ENCODE measurements around the gene DNAJB1.

GRCh38 chr19:14496834-14497227, 21.4 kb downstream of the DNAJB1 start:
- TF ChIP-seq POLR2AphosphoS5 (IDR thresholded peaks at IDR 0.05; ENCODE audit: low read depth, low read length) (no peak), POLR2A (IDR thresholded peaks at IDR 0.05; ENCODE audit: low read depth, low read length) (no peak), TAF1 (IDR thresholded peaks at IDR 0.05; ENCODE audit: low read depth, low read length) (no peak), SPI1 (IDR thresholded peaks at IDR 0.05; ENCODE audit: low read depth, low read length) (no peak)

All from GM12891 (cell line).